Activated effector memory CD4-positive, alpha-beta T cell treated with Interleukin-2 at 50 U/mL for 16 hours (primary cell): ENCODE measurements around the gene ATM.

ENCODE experiments used
- DNase-seq: peaks from one replicate; pipeline ENCODE4 v3.0.0-alpha.2; 2020

ATM gene

GRCh38 chr11:108222574-108223347 lies at the start of gene ATM, which contains the start of gene NPAT:
TSS of gene ATM (plus strand) at chr11:108223067. CDS start at chr11:108227625, 4,558 bp downstream.
TSS of gene NPAT (minus strand) at chr11:108222638. CDS start at chr11:108222536, 102 bp downstream.
- DNase-seq, result peak; percentile 99

- DNase-seq, result no peak
These were observed 45.3 kb upstream of the ATM start for GRCh38 chr11:108177570-108177969.

GRCh38 chr11:108193725-108194124 lies 29.1 kb upstream of the ATM start:
- DNase-seq, result no peak

DNA sequence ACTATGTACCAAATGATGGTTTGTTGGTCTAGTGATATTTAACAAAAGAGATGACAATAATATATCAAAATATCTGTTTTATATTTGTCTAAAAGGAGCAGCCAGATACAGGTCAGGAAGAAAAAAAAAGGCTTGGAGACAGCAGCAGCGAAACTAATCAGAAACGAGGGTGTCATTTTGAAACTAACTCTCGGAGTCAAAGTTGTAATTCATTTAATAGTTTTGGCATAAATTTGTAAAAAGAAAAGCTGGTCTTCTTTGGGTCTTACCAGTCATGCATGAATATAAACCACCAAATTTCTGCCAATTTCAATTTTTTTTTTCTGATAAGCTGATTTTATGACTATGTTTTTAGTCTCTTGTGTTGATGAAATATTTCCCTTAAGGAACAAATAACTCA lies 26.0 kb upstream of the ATM start:
- no peak for DNase-seq

- no peak for DNase-seq
These were observed 25.5 kb upstream of the ATM start for GRCh38 chr11:108197351-108197750.

DNA sequence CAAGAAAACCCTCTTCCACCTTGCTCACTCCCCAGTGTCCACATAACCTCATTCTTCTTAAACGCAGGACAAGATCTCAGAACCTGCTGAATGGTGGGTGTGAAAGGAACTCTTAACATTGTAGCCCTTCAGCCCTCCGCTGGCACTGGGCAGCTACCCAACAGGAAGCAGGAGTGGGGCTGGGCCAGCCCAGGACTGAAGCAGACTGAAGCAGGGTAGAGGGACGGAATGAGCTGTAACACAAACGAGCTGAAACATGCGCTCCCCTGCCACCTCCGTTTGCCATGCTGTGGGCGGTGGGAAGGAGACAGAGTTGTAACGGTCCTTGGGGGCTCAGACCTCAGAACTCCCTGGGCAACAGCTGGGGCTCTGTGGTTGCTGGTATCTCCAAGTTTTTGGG lies 24.0 kb upstream of the ATM start:
- no peak for DNase-seq

- DNase-seq, result no peak
These were observed 23.2 kb upstream of the ATM start for GRCh38 chr11:108199446-108200321.

GRCh38 chr11:108203075-108203474 lies 19.8 kb upstream of the ATM start:
- no peak for DNase-seq

- DNase-seq, result no peak
These were observed 18.5 kb upstream of the ATM start for GRCh38 chr11:108204376-108204775.

DNA sequence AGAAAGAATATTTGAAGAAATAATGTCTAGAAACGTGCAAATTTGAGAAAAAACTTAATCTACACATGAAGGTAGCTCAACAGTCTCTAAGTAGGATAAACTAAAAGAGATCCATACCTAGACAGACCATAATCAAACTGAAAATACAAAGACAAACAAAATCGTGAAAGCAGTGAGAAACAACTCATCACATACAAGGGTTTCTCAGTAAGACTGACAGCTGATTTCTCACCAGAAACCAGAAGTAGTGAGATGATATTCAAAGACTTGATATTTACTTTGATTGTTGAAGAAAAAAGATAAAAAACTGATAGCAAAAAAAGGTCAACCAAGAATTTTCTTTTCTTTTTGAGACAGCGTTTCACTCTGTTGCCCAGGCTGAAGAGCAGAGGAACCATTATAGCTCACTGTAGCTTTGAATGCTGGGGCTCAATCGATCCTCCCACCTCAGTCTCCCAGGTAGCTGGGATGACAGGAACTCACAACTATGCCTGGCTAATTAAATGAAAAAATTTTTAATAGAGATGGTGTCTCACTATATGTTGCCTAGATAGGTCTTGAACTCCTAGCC lies 17.9 kb upstream of the ATM start:
- DNase-seq, result no peak

DNA sequence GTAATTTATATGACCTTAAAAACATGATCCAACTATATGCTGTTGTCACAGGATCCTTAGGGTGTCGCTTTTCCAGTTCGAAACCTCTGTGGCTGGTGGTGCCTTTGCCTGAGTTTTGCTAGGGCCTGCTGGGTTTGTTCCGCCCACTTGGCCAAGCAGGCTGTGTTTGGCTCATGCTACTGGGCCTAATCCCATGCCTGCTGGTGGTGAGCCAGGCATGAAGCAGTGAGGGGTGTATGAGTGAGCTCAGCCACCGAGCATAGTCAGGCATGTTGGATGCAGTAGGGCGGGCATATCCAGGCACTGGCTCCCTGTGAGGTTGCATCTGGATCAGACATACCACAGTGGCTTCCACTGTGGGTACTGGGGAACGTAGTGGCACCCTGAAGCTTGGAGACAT lies 16.7 kb upstream of the ATM start:
- DNase-seq, result no peak

DNA sequence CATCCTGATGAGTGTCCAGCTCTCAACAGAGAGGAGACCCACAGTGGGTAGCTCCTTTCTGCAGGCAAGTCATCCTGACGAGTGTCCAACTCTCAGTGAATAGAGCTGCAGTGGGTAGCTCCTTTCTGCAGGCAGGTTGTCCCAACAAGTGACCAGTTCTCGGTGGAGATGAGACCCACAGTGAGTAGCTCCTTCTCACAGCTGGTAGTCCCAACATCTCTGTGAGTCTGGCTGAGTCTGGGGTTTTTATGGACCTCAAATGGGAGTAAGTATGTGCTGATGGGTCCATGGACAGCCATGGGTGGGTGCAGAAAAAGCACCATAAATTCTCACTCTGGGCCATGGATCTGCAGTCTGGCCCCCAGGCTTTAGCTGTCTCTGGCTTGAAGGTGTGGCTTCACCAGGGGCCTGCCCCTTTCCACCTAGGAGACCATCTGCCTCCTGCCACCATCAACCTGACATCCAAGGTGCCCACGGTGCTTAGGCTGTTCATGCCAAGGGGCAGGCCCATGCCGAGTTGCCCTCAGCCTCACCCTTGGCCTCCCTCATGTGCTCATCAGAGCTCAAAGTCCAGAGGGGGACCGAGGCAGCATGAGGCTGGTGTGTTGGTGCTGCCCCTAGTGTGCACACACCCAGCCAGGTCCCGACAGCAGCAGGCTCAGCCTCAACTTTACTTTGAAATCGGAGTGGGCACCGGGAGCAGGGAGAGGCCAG lies 15.7 kb upstream of the ATM start:
- no peak for DNase-seq

DNA sequence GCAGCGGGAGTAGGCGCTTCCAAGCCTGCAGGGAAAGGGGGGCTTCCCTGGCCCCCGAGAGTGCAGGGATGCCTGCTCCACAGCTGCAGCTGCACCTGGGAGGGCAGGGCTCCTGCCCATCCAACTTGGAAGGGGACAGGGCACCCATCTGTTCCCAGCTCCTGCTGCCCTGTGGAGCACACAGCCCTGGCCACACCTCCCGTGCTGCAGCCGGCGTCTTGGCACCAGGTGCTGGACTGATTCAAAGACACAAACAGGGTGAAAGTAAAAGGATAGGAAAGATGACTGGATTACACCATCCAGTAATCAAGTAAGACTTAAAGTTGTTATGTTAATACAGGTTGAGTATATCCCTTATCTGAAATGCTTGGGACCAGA lies 15.2 kb upstream of the ATM start:
- DNase-seq, result no peak

DNA sequence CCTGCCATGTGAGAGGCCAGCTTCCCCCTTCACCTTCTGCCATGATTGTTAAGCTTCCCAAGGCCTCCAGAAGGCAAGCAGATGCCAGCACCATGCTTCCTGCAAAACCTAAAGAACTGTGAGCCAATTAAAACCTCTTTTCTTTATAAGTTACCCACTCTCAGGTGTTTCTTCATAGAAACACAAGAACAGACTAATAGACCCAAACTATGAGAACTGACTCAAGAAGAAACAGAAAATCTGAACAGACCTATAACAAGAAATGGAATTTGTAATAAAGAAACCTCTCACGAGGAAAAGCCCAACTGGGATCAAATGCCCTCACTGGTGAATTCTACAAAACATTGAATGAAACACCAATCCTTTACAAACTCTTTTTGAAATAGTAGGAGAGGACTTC lies 12.4 kb upstream of the ATM start:
- DNase-seq, result no peak

DNA sequence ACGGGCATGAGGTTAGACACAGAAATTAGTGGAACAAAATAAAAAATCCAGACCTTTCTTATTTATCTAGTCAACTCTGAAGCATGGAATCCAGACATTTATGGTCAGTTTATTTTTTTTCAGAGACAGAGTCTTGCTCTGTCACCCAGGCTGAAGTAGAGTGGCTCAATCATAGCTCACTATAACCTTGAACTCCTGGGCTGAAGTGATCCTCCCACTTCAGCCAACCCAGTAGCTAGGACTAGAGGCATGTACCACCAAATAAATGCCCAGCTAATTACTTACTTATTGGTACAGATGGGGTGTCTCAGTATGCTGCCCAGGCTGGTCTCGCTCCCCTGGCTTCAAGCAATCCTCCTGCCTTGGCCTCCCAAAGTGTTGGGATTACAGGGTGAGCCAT lies 9.1 kb upstream of the ATM start:
- no peak for DNase-seq

GRCh38 chr11:108216988-108217387 lies 5.9 kb upstream of the ATM start:
- DNase-seq, result no peak

DNA sequence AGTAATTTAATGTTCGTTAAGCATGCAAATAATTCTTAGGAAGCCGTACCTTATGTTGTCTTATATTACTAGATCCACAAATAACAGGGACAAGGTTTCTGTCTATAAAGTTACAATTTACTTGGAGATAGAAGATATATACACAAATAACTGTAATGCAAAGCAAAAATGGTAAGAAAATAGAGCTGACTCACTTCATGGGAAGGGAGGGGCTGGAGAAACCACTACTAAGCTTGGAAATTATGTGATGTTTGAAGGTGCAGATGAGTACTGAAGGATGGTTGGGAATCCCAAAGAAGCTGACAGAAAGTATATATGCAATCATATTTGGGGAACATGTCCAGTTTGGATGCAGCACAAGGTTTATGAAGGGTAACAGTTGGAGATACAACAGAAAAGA lies 4.4 kb upstream of the ATM start:
- no peak for DNase-seq

DNA sequence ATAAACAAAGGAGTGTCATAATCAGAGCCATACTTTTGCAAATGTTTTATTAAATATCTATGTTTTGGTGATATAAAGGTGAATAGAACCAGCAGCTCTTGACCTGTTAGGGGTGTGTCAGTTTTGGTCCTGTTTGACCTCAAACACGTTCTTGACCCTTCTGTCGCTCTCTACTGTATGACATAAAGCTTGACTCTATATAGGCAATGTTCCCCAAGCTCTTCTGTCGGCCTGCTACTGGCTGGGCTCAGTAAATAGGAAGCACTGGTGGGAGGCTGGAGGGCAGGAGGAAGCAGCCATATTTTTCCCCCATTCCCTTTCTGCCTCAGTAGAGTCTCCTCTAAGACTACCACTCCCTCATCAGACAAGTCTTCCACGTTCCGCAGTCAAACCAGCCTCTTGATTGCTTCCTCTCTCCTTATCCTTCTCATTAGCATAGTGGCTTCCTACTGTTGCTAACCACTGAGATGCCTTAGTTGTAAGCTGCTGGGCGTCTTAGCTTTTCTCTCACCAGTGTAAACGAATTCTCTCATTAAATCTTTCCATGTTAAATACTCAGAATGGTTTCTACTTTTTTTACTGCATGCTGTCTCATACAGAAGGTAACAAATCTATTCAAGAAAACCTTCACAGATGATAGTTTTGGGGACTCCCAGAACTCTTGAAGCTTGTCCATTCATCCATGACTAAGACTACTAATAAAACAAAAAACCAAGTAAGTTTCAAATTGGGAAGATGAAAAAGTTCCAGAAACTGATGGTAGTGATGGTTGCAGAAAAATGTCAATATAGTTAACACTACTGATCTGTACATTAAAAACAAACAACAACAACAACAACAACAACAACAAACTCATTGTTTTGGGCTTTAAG lies 3.7 kb upstream of the ATM start:
- no peak for DNase-seq

GRCh38 chr11:108220721-108221336 lies 2.0 kb upstream of the ATM start:
- no peak for DNase-seq

- DNase-seq, result no peak
These were observed 1.5 kb upstream of the ATM start for GRCh38 chr11:108221371-108221770.

- no peak for DNase-seq
These were observed 825 bp upstream of the ATM start for GRCh38 chr11:108221911-108222573.
